22Rv1 (cell line): ENCODE data around the gene RBM45.

Experiments used
- H3K27ac ChIP-seq: fragments of 450-650 bp; 2 replicates; pipeline ENCODE4 v1.5.1; 2017
- CTCF ChIP-seq: fragments of 450-650 bp; IDR thresholded peaks from 2 replicates; pipeline ENCODE4 v1.5.1; 2017; ENCODE audit warnings: mild to moderate bottlenecking
- ZFX ChIP-seq: fragments of 450-650 bp; IDR thresholded peaks from 2 replicates; pipeline ENCODE4 v1.6.1; 2017; ENCODE audit warnings: antibody characterized with exemption, borderline replicate concordance

Gene RBM45

GRCh38 chr2:178123163-178123562, 10.9 kb downstream of the RBM45 start:
- TF ChIP-seq ZFX (no peak), CTCF (no peak)
- H3K27ac ChIP-seq, result no peak overlapping the region

- no peak for TF ChIP-seq CTCF
- TF ChIP-seq ZFX, result no peak
- no peak overlapping the region for H3K27ac ChIP-seq
These were observed 12.9 kb downstream of the RBM45 start for GRCh38 chr2:178125125-178125524.

DNA sequence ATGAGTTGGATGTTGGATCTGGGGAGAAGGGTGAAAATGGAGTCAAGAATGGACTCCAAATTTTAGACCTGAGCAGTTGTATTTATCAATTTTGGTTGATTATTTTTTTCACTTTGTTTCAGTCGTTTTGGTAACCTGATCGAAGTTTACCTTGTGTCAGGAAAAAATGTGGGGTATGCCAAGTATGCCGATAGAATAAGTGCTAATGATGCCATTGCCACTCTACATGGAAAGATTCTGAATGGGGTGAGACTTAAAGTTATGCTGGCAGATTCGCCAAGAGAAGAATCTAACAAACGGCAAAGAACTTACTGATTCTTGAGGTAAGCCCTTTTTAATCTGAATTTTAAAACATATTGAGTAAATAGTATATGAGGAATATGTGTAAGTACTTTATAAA, 13.6 kb downstream of the RBM45 start:
- no peak overlapping the region for H3K27ac ChIP-seq

GRCh38 chr2:178128836-178129630, 16.8 kb downstream of the RBM45 start:
- H3K27ac ChIP-seq, result no peak overlapping the region
- no peak for TF ChIP-seq CTCF
- TF ChIP-seq ZFX, result no peak

More for the DNA sequence above, 13.6 kb downstream of the RBM45 start:
- no peak for TF ChIP-seq CTCF
- TF ChIP-seq ZFX, result no peak

DNA sequence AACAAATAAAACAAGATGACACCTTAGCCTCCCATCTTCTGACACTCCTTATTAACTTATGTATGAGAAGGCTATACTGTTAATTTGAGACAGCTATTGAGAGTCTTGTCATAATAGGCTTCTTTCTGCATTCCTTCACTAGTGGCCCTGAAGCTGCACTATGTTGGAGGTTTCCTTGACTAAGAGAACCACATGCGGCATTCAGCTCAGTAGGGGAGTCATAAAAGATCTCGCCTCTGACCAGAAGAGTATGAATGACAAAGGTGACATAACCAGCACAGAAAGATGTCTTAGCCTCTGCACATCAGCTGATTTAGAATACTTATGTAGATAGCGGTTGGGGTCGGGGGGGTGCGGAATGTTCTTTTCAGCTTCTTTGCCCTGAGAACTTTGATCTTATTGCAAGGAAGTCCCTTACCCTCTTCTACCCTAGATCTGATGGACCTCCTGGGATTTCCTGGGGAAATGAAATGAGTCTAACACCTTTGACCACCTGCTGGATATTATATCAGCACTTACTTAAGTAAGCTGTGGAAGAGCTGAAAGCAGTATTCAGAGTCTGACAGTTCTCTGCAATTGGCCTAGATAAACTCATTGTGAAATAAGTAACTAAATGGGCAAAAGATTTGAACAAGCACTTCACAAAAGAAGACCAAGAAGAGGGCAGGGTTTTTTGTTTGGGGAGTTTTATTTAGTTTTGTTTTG, 24.2 kb downstream of the RBM45 start:
- TF ChIP-seq ZFX (no peak), CTCF (no peak)
- H3K27ac ChIP-seq, result no peak overlapping the region

GRCh38 chr2:178142274-178143065, 30.2 kb downstream of the RBM45 start:
- H3K27ac ChIP-seq, result no peak overlapping the region
- TF ChIP-seq CTCF, result no peak
